ENCODE measurements around the gene KAZN.

DNA sequence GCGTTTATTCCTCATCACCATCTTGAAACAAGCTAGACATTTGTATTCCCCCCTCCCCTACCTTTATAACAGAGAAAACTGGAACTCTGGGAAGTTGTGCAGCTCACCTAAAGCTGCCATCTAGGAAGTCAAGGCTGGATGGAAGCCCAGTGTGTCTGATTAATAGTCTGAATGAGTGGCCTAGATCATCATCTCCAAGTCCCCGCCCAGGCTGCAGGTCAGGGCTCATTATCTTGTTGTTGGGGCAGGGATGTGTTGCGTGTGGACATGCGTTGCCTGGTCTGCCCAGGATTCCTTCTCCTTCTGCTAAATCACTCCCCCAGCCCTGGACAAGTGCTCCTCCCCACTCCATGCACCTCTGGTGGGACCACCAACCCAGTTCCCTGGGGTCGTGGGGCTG lies 14.7 kb upstream of the KAZN start:
- TF ChIP-seq, protein P1, sequence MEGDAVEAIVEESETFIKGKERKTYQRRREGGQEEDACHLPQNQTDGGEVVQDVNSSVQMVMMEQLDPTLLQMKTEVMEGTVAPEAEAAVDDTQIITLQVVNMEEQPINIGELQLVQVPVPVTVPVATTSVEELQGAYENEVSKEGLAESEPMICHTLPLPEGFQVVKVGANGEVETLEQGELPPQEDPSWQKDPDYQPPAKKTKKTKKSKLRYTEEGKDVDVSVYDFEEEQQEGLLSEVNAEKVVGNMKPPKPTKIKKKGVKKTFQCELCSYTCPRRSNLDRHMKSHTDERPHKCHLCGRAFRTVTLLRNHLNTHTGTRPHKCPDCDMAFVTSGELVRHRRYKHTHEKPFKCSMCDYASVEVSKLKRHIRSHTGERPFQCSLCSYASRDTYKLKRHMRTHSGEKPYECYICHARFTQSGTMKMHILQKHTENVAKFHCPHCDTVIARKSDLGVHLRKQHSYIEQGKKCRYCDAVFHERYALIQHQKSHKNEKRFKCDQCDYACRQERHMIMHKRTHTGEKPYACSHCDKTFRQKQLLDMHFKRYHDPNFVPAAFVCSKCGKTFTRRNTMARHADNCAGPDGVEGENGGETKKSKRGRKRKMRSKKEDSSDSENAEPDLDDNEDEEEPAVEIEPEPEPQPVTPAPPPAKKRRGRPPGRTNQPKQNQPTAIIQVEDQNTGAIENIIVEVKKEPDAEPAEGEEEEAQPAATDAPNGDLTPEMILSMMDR (IDR thresholded peaks at IDR 0.05; ENCODE audit: low read depth, low read length, poor library complexity, severe bottlenecking) = no peak
- TF ChIP-seq EZH2phosphoT487 (IDR thresholded peaks at IDR 0.05; ENCODE audit: borderline replicate concordance, low read length) = no peak
